HL-60/S4 treated with retinoic acid at 250 ng/mL for 4 days and 3 days (cell line): ENCODE measurements around the gene NSUN3.
"Not testable (repeated sequence)": the region's sequence is repeated elsewhere in the genome, so short reads cannot be mapped to it uniquely, and the experiment has no call there.

ENCODE experiments used
- in situ Hi-C: fragments of 300-500 bp; cut with MboI; formaldehyde crosslinking; loops from 2 replicates; pipeline ENCODE4 v1.7.0; 2022; ENCODE audit warnings: low sequenced_read_pairs

Gene NSUN3

GRCh38 chr3:94062513-94063404 is at the start of gene NSUN3, which contains the start of gene DHFR2:
NSUN3 (plus strand) TSS chr3:94063061; CDS start chr3:94063127, 66 bp downstream.
DHFR2 (minus strand) TSS chr3:94062916; CDS start chr3:94061511, 1,405 bp downstream.
- in situ Hi-C loops: no loop called here

GRCh38 chr3:94015025-94015424 is 47.8 kb upstream of the NSUN3 start:
- in situ Hi-C loops: no loop called here

GRCh38 chr3:94019659-94020058 is 43.2 kb upstream of the NSUN3 start:
- in situ Hi-C loops: no loop called here

- in situ Hi-C loops: no loop called here
Measured at GRCh38 chr3:94020293-94020692, 42.6 kb upstream of the NSUN3 start.

GRCh38 chr3:94024385-94024784 is 38.5 kb upstream of the NSUN3 start:
- in situ Hi-C loops: no loop called here

- in situ Hi-C loops: no loop called here
Measured at GRCh38 chr3:94026623-94027022, 36.2 kb upstream of the NSUN3 start.

GRCh38 chr3:94028093-94028837 is 34.6 kb upstream of the NSUN3 start, which contains the start of gene STX19:
STX19 (minus strand) TSS chr3:94028597; CDS start chr3:94015269, 13,328 bp downstream.
- in situ Hi-C loops: no loop called here

GRCh38 chr3:94036909-94037507 is 25.9 kb upstream of the NSUN3 start:
- in situ Hi-C loops: no loop called here

- in situ Hi-C loops: no loop called here
Measured at GRCh38 chr3:94043285-94043684, 19.6 kb upstream of the NSUN3 start.

- in situ Hi-C loops: not testable (repeated sequence)
Measured at GRCh38 chr3:94044100-94044936, 18.5 kb upstream of the NSUN3 start.

- in situ Hi-C loops: no loop called here
Measured at GRCh38 chr3:94046533-94046932, 16.3 kb upstream of the NSUN3 start.

- in situ Hi-C loops: no loop called here
Measured at GRCh38 chr3:94049267-94049666, 13.6 kb upstream of the NSUN3 start.

GRCh38 chr3:94050546-94050945 is 12.3 kb upstream of the NSUN3 start:
- in situ Hi-C loops: no loop called here

GRCh38 chr3:94061297-94061696 is 1.6 kb upstream of the NSUN3 start:
- in situ Hi-C loops: no loop called here

GRCh38 chr3:94063496-94064119 is 747 bp downstream of the NSUN3 start:
- in situ Hi-C loops: no loop called here

- in situ Hi-C loops: no loop called here
Measured at GRCh38 chr3:94064243-94064860, 1.5 kb downstream of the NSUN3 start.

- in situ Hi-C loops: no loop called here
Measured at GRCh38 chr3:94065122-94065521, 2.3 kb downstream of the NSUN3 start.

- in situ Hi-C loops: no loop called here
Measured at GRCh38 chr3:94065819-94066480, 3.1 kb downstream of the NSUN3 start.
